Skeletal muscle tissue (tissue), 4 donors: ENCODE results near the gene TFPI. TPM values are rescaled to one million over a fixed set of nuclear protein-coding genes. Genes with fewer than 3 reads are reported as not detected.

Source experiments
- H3K27ac ChIP-seq: one replicate; pipeline ENCODE4 v1.7.0; 2013; ENCODE audit warnings: mild to moderate bottlenecking, low read depth, low read length, inconsistent platforms
- H3K27me3 ChIP-seq, 3 donors: one replicate each; pipeline ENCODE4 v1.7.0; 2013; ENCODE audit warnings: low read length in 3 of 3; ENCODE audit not compliant: control insufficient read depth in 3 of 3, insufficient read depth in 3 of 3
- H3K36me3 ChIP-seq, 3 donors: one replicate each; pipeline ENCODE4 v1.7.0; 2013; ENCODE audit warnings: low read length in 3 of 3; ENCODE audit not compliant: control insufficient read depth in 3 of 3, insufficient read depth in 3 of 3
- H3K4me1 ChIP-seq, 3 donors: one replicate each; pipeline ENCODE4 v1.7.0; 2013; ENCODE audit warnings: low read length in 3 of 3, mild to moderate bottlenecking in 3 of 3; ENCODE audit not compliant: control insufficient read depth in 3 of 3, insufficient read depth in 3 of 3
- H3K4me3 ChIP-seq, 3 donors: one replicate each; pipeline ENCODE4 v1.7.0; 2013; ENCODE audit warnings: low read length in 3 of 3
- H3K9ac ChIP-seq, 3 donors: one replicate each; pipeline ENCODE4 v1.7.0; 2013; ENCODE audit warnings: low read length in 3 of 3, mild to moderate bottlenecking in 3 of 3, moderate library complexity in 2 of 3, low read depth in 1 of 3
- H3K9me3 ChIP-seq, 3 donors: one replicate each; pipeline ENCODE4 v1.7.0; 2013; ENCODE audit warnings: low read length in 3 of 3; ENCODE audit not compliant: control insufficient read depth in 3 of 3
- total RNA-seq: library from RNA; depleted of rRNA; stranded (reverse); fragments of >200 nt; gene quantifications from one replicate; pipeline ENCODE4 v1.2.3, GENCODE V29; 2014
- donor health status: Osteomylitis.

TFPI gene
- total RNA-seq, 1 donor from 2014 or later = 47.0 TPM

GRCh38 chr2:187495324-187495723, 58.9 kb downstream of the TFPI start:
- H3K27me3 ChIP-seq = no peaks in the 10 kb centered on the region
- H3K9me3 ChIP-seq = no peaks in the 10 kb centered on the region
- no peak overlapping the region for H3K27ac ChIP-seq
- no peak overlapping the region for H3K4me3 ChIP-seq
- no peak overlapping the region for H3K9ac ChIP-seq
- no peaks in the 10 kb centered on the region for H3K4me1 ChIP-seq
- H3K36me3 ChIP-seq = peaks cover 0 to 6% (median 6%) of the 10 kb centered on the region in 3 donors

GRCh38 chr2:187493877-187494568, 60.2 kb downstream of the TFPI start:
- Histone ChIP-seq H3K27ac (no peak overlapping the region), H3K4me3 (no peak overlapping the region), H3K9me3 (no peaks in the 10 kb centered on the region), H3K27me3 (no peaks in the 10 kb centered on the region), H3K36me3 (peaks cover 0 to 6% (median 6%) of the 10 kb centered on the region in 3 donors), H3K4me1 (no peaks in the 10 kb centered on the region), H3K9ac (no peak overlapping the region)

DNA sequence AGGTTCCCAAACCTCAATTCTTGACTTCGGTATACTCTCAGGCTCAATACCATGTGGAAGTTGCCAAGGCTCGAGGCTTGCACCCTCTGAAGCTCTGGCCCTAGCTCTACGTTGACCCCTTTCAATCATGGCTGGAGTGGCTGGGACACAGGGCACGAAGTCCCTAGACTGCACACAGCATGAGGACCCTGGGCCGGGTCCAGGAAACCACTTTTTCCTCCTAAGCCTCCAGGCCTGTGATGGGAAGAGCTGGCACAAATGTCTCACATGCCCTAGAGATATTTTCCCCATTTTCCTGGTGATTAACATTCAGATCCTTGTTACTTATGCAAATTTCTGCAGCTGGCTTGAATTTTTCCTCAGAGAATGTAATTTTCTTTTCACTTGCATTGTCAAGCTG, 61.1 kb downstream of the TFPI start:
- H3K27ac ChIP-seq = no peak overlapping the region
- no peak overlapping the region for H3K4me3 ChIP-seq
- H3K9ac ChIP-seq = no peak overlapping the region
- peaks cover 0 to 6% (median 6%) of the 10 kb centered on the region in 3 donors for H3K36me3 ChIP-seq
- no peaks in the 10 kb centered on the region for H3K4me1 ChIP-seq
- H3K27me3 ChIP-seq = no peaks in the 10 kb centered on the region
- no peaks in the 10 kb centered on the region for H3K9me3 ChIP-seq

GRCh38 chr2:187486241-187486640, 68.0 kb downstream of the TFPI start:
- no peaks in the 10 kb centered on the region for H3K27me3 ChIP-seq
- H3K9ac ChIP-seq = no peak overlapping the region
- H3K36me3 ChIP-seq = peaks cover 0 to 3% (median 3%) of the 10 kb centered on the region in 3 donors
- H3K9me3 ChIP-seq = no peaks in the 10 kb centered on the region
- no peak overlapping the region for H3K4me3 ChIP-seq
- no peak overlapping the region for H3K27ac ChIP-seq
- no peaks in the 10 kb centered on the region for H3K4me1 ChIP-seq

- no peak overlapping the region for H3K27ac ChIP-seq
- H3K9ac ChIP-seq = no peak overlapping the region
- H3K4me3 ChIP-seq = no peak overlapping the region
- no peaks in the 10 kb centered on the region for H3K9me3 ChIP-seq
- H3K4me1 ChIP-seq = no peaks in the 10 kb centered on the region
- peaks cover 0 to 3% (median 3%) of the 10 kb centered on the region in 3 donors for H3K36me3 ChIP-seq
- H3K27me3 ChIP-seq = no peaks in the 10 kb centered on the region
Measured at GRCh38 chr2:187485523-187485922, 68.7 kb downstream of the TFPI start.

DNA sequence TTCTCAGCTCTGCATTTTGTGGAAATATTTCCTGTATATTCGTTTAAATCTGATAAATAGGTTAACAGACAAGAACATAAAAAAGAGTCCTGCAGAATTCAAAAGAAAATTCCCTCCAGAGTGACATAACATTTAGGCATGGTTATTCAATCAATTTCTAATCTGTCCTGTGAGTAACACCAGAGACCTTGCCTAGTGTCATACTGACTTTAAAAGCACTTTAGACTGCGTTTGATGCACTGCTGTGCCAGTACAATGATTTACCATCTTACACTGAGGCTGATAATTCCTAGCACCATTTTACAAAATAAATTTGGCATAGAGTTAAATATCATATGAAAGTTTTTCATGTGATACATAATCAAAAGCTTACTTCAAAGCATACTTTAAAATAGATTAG, 70.7 kb downstream of the TFPI start:
- Histone ChIP-seq H3K27me3 (no peaks in the 10 kb centered on the region), H3K27ac (no peak overlapping the region), H3K9me3 (no peaks in the 10 kb centered on the region), H3K4me3 (no peak overlapping the region), H3K36me3 (peaks cover 0 to 3% (median 3%) of the 10 kb centered on the region in 3 donors), H3K9ac (no peak overlapping the region), H3K4me1 (no peaks in the 10 kb centered on the region)

DNA sequence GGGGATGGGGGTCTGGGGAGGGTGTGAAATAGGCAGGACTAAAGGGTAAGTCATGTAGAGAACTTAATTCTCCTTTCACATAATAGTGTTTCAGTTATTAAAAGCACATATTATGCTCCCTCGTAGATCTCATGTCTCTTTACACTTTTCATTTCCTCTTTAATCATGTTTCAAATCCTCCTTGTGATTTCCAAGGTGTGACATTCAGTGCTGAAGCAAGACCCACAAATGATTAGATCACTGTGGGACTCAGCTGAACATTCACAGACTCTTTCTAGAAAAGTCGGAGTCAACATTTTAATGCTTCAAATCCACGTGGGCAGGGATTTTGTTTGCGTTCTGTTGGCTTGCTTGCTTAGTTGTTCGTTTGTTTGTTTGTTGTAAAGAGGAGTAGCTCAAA, 71.4 kb downstream of the TFPI start:
- no peaks in the 10 kb centered on the region for H3K27me3 ChIP-seq
- H3K27ac ChIP-seq = no peak overlapping the region
- H3K4me3 ChIP-seq = no peak overlapping the region
- no peak overlapping the region for H3K9ac ChIP-seq
- no peaks in the 10 kb centered on the region for H3K4me1 ChIP-seq
- no peaks in the 10 kb centered on the region for H3K9me3 ChIP-seq
- H3K36me3 ChIP-seq = peaks cover 0 to 3% (median 3%) of the 10 kb centered on the region in 3 donors

DNA sequence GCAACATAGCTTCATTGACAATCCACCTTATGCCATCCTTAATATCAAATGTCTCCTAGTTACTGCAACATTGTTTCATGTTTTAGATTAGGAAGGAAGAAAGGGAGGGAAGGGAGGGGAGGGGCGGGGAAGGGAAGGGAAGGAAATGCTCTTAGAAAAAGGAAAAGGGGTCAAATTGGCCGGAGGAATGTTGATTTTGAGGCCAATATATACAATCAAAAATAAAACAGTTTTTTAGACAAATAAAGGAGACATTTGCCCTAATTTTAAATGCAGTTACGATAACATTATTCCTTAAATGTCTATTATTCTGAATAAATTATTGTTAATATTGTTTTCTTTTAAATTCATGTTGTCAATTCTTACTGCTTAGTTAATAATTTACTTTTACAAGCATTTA, 72.7 kb downstream of the TFPI start:
- Histone ChIP-seq H3K4me1 (no peaks in the 10 kb centered on the region), H3K27ac (no peak overlapping the region), H3K9ac (no peak overlapping the region), H3K9me3 (no peaks in the 10 kb centered on the region), H3K36me3 (peaks cover 0 to 3% (median 3%) of the 10 kb centered on the region in 3 donors), H3K27me3 (no peaks in the 10 kb centered on the region), H3K4me3 (no peak overlapping the region)

GRCh38 chr2:187478719-187479118, 75.5 kb downstream of the TFPI start:
- peaks cover 0 to 3% (median 3%) of the 10 kb centered on the region in 3 donors for H3K36me3 ChIP-seq
- H3K4me3 ChIP-seq = no peak overlapping the region
- no peaks in the 10 kb centered on the region for H3K27me3 ChIP-seq
- no peak overlapping the region for H3K27ac ChIP-seq
- no peak overlapping the region for H3K9ac ChIP-seq
- no peaks in the 10 kb centered on the region for H3K9me3 ChIP-seq
- H3K4me1 ChIP-seq = no peaks in the 10 kb centered on the region

GRCh38 chr2:187477051-187477450, 77.2 kb downstream of the TFPI start:
- no peaks in the 10 kb centered on the region for H3K27me3 ChIP-seq
- H3K4me3 ChIP-seq = no peak overlapping the region
- H3K27ac ChIP-seq = no peak overlapping the region
- H3K36me3 ChIP-seq = no peaks in the 10 kb centered on the region
- H3K9me3 ChIP-seq = no peaks in the 10 kb centered on the region
- no peak overlapping the region for H3K9ac ChIP-seq
- H3K4me1 ChIP-seq = no peaks in the 10 kb centered on the region
